Keratinocyte (primary cell): ENCODE measurements around the gene NINJ1. TPM values are rescaled to one million over a fixed set of nuclear protein-coding genes. Genes with fewer than 3 reads are reported as not detected.

Experiments used
- DNase-seq: peaks from one replicate; pipeline ENCODE4 v3.0.0-alpha.2; 2011; ENCODE audit warnings: low read depth, missing footprints, low spot score
- FAIRE-seq: peaks from 2 replicates; lab custom pipeline; 2011; peaks lifted over from hg19 to GRCh38; lab: Jason Lieb, UNC
- H2AFZ ChIP-seq: 2 replicates; pipeline ENCODE4 v1.6.0; 2012; ENCODE audit warnings: low read length, control low read depth, inconsistent platforms; ENCODE audit not compliant: control insufficient read depth
- H3K27ac ChIP-seq: 2 replicates; pipeline ENCODE4 v1.5.1; 2011; ENCODE audit warnings: low read length; ENCODE audit not compliant: control insufficient read depth, insufficient read depth
- H3K27me3 ChIP-seq: 3 replicates; pipeline ENCODE4 v1.6.0; 2011; ENCODE audit warnings: low read length; ENCODE audit not compliant: control insufficient read depth, insufficient read depth; ENCODE audit errors: extremely low read depth
- H3K36me3 ChIP-seq, 2 experiments: 2 replicates in 1 of 2; 3 replicates in 1 of 2; pipeline ENCODE4 v1.5.1; 2011; ENCODE audit warnings: low read length in 2 of 2, mild to moderate bottlenecking in 1 of 2; ENCODE audit not compliant: control insufficient read depth in 2 of 2, insufficient read depth in 2 of 2; ENCODE audit errors: extremely low read depth in 1 of 2
- H3K4me1 ChIP-seq: 3 replicates; pipeline ENCODE4 v1.5.1; 2011; ENCODE audit warnings: low read length; ENCODE audit not compliant: control insufficient read depth, insufficient read depth; ENCODE audit errors: extremely low read depth
- H3K4me2 ChIP-seq: 3 replicates; pipeline ENCODE4 v1.6.0; 2011; ENCODE audit warnings: low read depth, low read length; ENCODE audit not compliant: control insufficient read depth, insufficient read depth; ENCODE audit errors: extremely low read depth
- H3K4me3 ChIP-seq, 3 experiments: fragments of 200-600 bp in 1 of 3; sonication (generic) in 1 of 3; 2 replicates in 2 of 3; 3 replicates in 1 of 3; pipeline ENCODE4 v1.5.1; 2011 to 2016; ENCODE audit warnings: low read length in 3 of 3, mild to moderate bottlenecking in 3 of 3, control low read depth in 2 of 3, inconsistent platforms in 1 of 3, low read depth in 1 of 3, mixed read lengths in 1 of 3, mixed run types in 1 of 3, moderate library complexity in 1 of 3; ENCODE audit not compliant: control insufficient read depth in 2 of 3, insufficient read depth in 2 of 3; ENCODE audit errors: extremely low read depth in 1 of 3
- H3K79me2 ChIP-seq: 2 replicates; pipeline ENCODE4 v1.6.0; 2012; ENCODE audit warnings: low read length; ENCODE audit not compliant: control insufficient read depth, insufficient read depth
- H3K9ac ChIP-seq: 3 replicates; pipeline ENCODE4 v1.6.0; 2011; ENCODE audit warnings: low read length; ENCODE audit not compliant: control insufficient read depth, insufficient read depth; ENCODE audit errors: extremely low read depth
- H3K9me1 ChIP-seq: 3 replicates; pipeline ENCODE4 v1.6.0; 2011; ENCODE audit warnings: low read length; ENCODE audit not compliant: control insufficient read depth, insufficient read depth; ENCODE audit errors: extremely low read depth
- H3K9me3 ChIP-seq: 2 replicates; pipeline ENCODE4 v1.5.1; 2012; ENCODE audit warnings: low read depth, low read length; ENCODE audit not compliant: control insufficient read depth
- H4K20me1 ChIP-seq: 3 replicates; pipeline ENCODE4 v1.6.0; 2011; ENCODE audit warnings: low read length; ENCODE audit not compliant: control insufficient read depth, insufficient read depth; ENCODE audit errors: extremely low read depth
- EZH2 ChIP-seq: IDR thresholded peaks from one replicate; pipeline ENCODE4 v1.6.1; 2012; ENCODE audit warnings: inconsistent platforms, mild to moderate bottlenecking, low read length, moderate library complexity
- dilution Hi-C: fragments of 300-500 bp; cut with MboI; formaldehyde crosslinking; loops from one replicate; pipeline ENCODE4 v1.7.0; 2020; ENCODE audit warnings: low sequenced_read_pairs; ENCODE audit not compliant: extremely low pct_ligation_motif_present
- polyA plus RNA-seq, 5 experiments: library from polyadenylated mRNA; depleted of rRNA in 3 of 5; stranded (reverse) in 3 of 5; stranded (forward) in 1 of 5; unstranded in 1 of 5; fragments of >200 nt; gene quantifications; 1 replicate in 1 of 5; 2 replicates in 3 of 5; 3 replicates in 1 of 5; pipeline versions ENCODE4 v1.2.1 to v1.2.3, GENCODE V29; 2011 to 2012; ENCODE audit warnings: missing spikeins in 2 of 5, low read depth in 1 of 5, low replicate concordance in 1 of 5
- TF ChIP-seq, protein P1 (sequence below), 3 experiments: IDR thresholded peaks in 1 of 3; conservative IDR thresholded peaks in 1 of 3; optimal IDR thresholded peaks in 1 of 3; 2 replicates in 2 of 3; 3 replicates in 1 of 3; pipeline versions ENCODE3 to v1.5.1; 2011; ENCODE audit warnings: low read length in 3 of 3, mild to moderate bottlenecking in 3 of 3, moderate library complexity in 2 of 3, control low read depth in 1 of 3, inconsistent platforms in 1 of 3; ENCODE audit not compliant: insufficient read depth in 2 of 3; ENCODE audit errors: extremely low read depth in 1 of 3

The NINJ1 gene
- polyA plus RNA-seq, 1 donor (not counting 4 experiments of a cell fraction or from before 2014, with no cell fraction given), result 7.4 TPM

DNA sequence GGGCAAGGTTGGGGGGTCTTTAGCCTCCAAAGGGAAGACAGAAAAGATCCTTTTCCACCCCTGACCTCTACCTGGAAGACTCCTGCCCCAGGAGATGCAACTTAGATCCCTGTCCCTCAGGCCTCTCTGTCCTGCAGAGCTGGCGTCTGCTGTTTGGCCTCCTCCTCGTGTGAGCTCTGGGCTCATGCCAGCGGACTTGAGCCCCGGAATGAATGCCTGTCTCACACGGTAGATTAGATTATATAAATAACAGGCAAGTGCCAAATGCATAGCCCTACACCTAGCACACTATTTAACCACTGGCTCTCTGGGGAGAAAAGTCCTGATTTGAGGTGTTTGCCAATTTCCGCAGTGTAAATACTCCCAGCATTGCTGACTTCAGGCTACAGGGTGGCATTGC is 48.5 kb upstream of the NINJ1 start:
- no peak for TF ChIP-seq EZH2
- TF ChIP-seq, protein P1, sequence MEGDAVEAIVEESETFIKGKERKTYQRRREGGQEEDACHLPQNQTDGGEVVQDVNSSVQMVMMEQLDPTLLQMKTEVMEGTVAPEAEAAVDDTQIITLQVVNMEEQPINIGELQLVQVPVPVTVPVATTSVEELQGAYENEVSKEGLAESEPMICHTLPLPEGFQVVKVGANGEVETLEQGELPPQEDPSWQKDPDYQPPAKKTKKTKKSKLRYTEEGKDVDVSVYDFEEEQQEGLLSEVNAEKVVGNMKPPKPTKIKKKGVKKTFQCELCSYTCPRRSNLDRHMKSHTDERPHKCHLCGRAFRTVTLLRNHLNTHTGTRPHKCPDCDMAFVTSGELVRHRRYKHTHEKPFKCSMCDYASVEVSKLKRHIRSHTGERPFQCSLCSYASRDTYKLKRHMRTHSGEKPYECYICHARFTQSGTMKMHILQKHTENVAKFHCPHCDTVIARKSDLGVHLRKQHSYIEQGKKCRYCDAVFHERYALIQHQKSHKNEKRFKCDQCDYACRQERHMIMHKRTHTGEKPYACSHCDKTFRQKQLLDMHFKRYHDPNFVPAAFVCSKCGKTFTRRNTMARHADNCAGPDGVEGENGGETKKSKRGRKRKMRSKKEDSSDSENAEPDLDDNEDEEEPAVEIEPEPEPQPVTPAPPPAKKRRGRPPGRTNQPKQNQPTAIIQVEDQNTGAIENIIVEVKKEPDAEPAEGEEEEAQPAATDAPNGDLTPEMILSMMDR (optimal IDR thresholded peaks at IDR 0.05 in 1 of 3, IDR thresholded peaks at IDR 0.05 in 1 of 3, conservative IDR thresholded peaks at IDR 0.05 in 1 of 3; ENCODE audit: extremely low read depth in 1 of 3, insufficient read depth in 2 of 3, low read length in 3 of 3), result no peak
- Histone ChIP-seq H3K9me1 (no peaks in the 10 kb centered on the region), H3K4me2 (no peak overlapping the region), H3K79me2 (no peaks in the 10 kb centered on the region), H3K4me1 (no peaks in the 10 kb centered on the region), H2AFZ (no peak overlapping the region), H3K27ac (no peak overlapping the region), H3K9me3 (no peaks in the 10 kb centered on the region), H4K20me1 (no peaks in the 10 kb centered on the region), H3K27me3 (peaks cover 64% of the 10 kb centered on the region), H3K36me3 (no peaks in the 10 kb centered on the region), H3K9ac (no peak overlapping the region), H3K4me3 (no peak overlapping the region)
- no peak for FAIRE-seq
- no peak for DNase-seq
- dilution Hi-C loops, result no loop called here

DNA sequence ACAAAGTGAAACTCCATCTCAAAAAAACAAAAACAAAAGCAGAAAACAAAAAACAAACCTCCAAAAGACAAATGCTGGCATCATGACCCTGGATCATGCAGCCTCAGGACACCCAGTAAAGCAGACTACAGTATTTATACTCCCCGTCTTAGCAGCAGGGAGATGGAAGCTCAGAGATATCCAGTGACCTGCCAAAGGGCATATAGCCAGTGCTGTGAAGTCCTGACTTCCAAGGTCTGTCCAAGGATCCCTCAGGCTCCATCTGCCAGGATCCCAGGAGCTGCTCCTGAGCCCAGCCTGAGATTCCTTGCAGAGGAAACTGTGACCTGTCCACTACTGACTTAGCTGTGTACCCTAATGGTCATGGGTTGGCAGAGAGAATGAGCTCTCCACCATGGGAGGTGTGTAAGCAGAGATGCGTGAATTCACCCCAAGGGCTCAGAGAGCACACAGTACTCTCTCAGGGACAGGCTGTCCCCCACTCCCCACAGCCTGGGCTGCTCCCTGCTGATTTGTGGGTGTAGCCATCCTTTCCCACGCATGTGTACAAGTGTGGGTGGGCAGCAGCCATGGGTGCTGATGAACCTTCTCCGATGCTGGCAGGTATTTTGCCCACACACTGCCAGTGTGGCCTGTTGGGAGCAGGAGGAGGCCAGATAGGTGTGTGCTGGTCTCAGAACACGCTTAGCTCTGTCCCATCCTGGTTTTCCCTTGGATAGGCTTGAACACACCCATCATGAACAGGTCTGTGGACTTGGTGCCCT is 47.8 kb upstream of the NINJ1 start:
- no peaks in the 10 kb centered on the region for H3K9me1 ChIP-seq
- no peaks in the 10 kb centered on the region for H3K4me1 ChIP-seq
- dilution Hi-C loops, result no loop called here
- TF ChIP-seq, protein P1 (optimal IDR thresholded peaks at IDR 0.05 in 1 of 3, IDR thresholded peaks at IDR 0.05 in 1 of 3, conservative IDR thresholded peaks at IDR 0.05 in 1 of 3; ENCODE audit: extremely low read depth in 1 of 3, insufficient read depth in 2 of 3, low read length in 3 of 3), result no peak
- TF ChIP-seq EZH2, result no peak
- H3K9ac ChIP-seq, result no peak overlapping the region
- FAIRE-seq (no peak), DNase-seq (no peak)
- no peak overlapping the region for H2AFZ ChIP-seq
- no peaks in the 10 kb centered on the region for H4K20me1 ChIP-seq
- no peaks in the 10 kb centered on the region for H3K9me3 ChIP-seq
- no peak overlapping the region for H3K4me3 ChIP-seq
- H3K79me2 ChIP-seq, result no peaks in the 10 kb centered on the region
- no peaks in the 10 kb centered on the region for H3K36me3 ChIP-seq
- H3K4me2 ChIP-seq, result no peak overlapping the region
- H3K27ac ChIP-seq, result no peak overlapping the region
- H3K27me3 ChIP-seq, result peaks cover 57% of the 10 kb centered on the region
